ENCODE results near the gene IL17RA. TPM values are rescaled to one million over a fixed set of nuclear protein-coding genes. Genes with fewer than 3 reads are reported as not detected.

IL17RA gene
- total and polyA plus RNA-seq, 2 experiments from 2014 or later: 3.3 to 4.7 TPM

GRCh38 chr22:17074648-17075002, 10.2 kb upstream of the IL17RA start:
- no peak for DNase-seq (ENCODE audit: low read depth in 1 of 2, low spot score in 1 of 2)

GRCh38 chr22:17077255-17077654, 7.5 kb upstream of the IL17RA start:
- TF ChIP-seq CTCF (IDR thresholded peaks at IDR 0.05; ENCODE audit: low read depth, low read length): no peak

More at GRCh38 chr22:17074648-17075002, 10.2 kb upstream of the IL17RA start:
- Histone ChIP-seq H3K27ac (no peak overlapping the region), H3K4me3 (no peak overlapping the region), H3K36me3 (no peaks in the 10 kb centered on the region), H3K4me1 (ENCODE audit: low read depth) (no peaks in the 10 kb centered on the region), H3K9me3 (ENCODE audit: low read depth) (no peaks in the 10 kb centered on the region), H3K27me3 (no peaks in the 10 kb centered on the region)
- TF ChIP-seq CTCF (IDR thresholded peaks at IDR 0.05; ENCODE audit: low read depth, low read length): no peak

GRCh38 chr22:17079572-17079971, 5.2 kb upstream of the IL17RA start:
- no peak overlapping the region for H3K4me3 ChIP-seq
- no peaks in the 10 kb centered on the region for H3K9me3 ChIP-seq (ENCODE audit: low read depth)
- no peak for TF ChIP-seq CTCF (IDR thresholded peaks at IDR 0.05; ENCODE audit: low read depth, low read length)
- DNase-seq (ENCODE audit: low read depth in 1 of 2, low spot score in 1 of 2): no peak
- no peak overlapping the region for H3K27ac ChIP-seq
- no peaks in the 10 kb centered on the region for H3K27me3 ChIP-seq
- no peaks in the 10 kb centered on the region for H3K36me3 ChIP-seq
- no peaks in the 10 kb centered on the region for H3K4me1 ChIP-seq (ENCODE audit: low read depth)

More at GRCh38 chr22:17077255-17077654, 7.5 kb upstream of the IL17RA start:
- H3K9me3 ChIP-seq (ENCODE audit: low read depth): no peaks in the 10 kb centered on the region
- H3K27ac ChIP-seq: no peak overlapping the region
- H3K4me3 ChIP-seq: no peak overlapping the region
- H3K36me3 ChIP-seq: no peaks in the 10 kb centered on the region
- H3K27me3 ChIP-seq: no peaks in the 10 kb centered on the region
- H3K4me1 ChIP-seq (ENCODE audit: low read depth): no peaks in the 10 kb centered on the region
- peak in 1 of 2 donors; percentile 35 for DNase-seq (ENCODE audit: low read depth in 1 of 2, low spot score in 1 of 2)

- no peak for TF ChIP-seq CTCF (IDR thresholded peaks at IDR 0.05; ENCODE audit: low read depth, low read length)
- Histone ChIP-seq H3K27me3 (peaks cover 32% of the 10 kb centered on the region), H3K4me1 (ENCODE audit: low read depth) (no peaks in the 10 kb centered on the region)
Observed at GRCh38 chr22:17083255-17083654, 1.5 kb upstream of the IL17RA start.

GRCh38 chr22:17083811-17084441, 874 bp upstream of the IL17RA start:
- Histone ChIP-seq H3K4me1 (ENCODE audit: low read depth) (no peaks in the 10 kb centered on the region), H3K27ac (no peak overlapping the region), H3K27me3 (peaks cover 32% of the 10 kb centered on the region), H3K36me3 (no peaks in the 10 kb centered on the region), H3K4me3 (peak overlapping the region; percentile 70), H3K9me3 (ENCODE audit: low read depth) (no peaks in the 10 kb centered on the region)
- DNase-seq (ENCODE audit: low read depth in 1 of 2, low spot score in 1 of 2): no peak
- no peak for TF ChIP-seq CTCF (IDR thresholded peaks at IDR 0.05; ENCODE audit: low read depth, low read length)

More at GRCh38 chr22:17083255-17083654, 1.5 kb upstream of the IL17RA start:
- no peak overlapping the region for H3K27ac ChIP-seq
- no peak overlapping the region for H3K4me3 ChIP-seq
- H3K9me3 ChIP-seq (ENCODE audit: low read depth): no peaks in the 10 kb centered on the region
- no peak for DNase-seq (ENCODE audit: low read depth in 1 of 2, low spot score in 1 of 2)
- H3K36me3 ChIP-seq: no peaks in the 10 kb centered on the region
